ENCODE results near the gene SP7. TPM values are rescaled to one million over a fixed set of nuclear protein-coding genes. Genes with fewer than 3 reads are reported as not detected.

The SP7 gene
- total and polyA plus RNA-seq, 2 donors (not counting 3 experiments of a cell fraction or from before 2014, with no cell fraction given): not detected

DNA sequence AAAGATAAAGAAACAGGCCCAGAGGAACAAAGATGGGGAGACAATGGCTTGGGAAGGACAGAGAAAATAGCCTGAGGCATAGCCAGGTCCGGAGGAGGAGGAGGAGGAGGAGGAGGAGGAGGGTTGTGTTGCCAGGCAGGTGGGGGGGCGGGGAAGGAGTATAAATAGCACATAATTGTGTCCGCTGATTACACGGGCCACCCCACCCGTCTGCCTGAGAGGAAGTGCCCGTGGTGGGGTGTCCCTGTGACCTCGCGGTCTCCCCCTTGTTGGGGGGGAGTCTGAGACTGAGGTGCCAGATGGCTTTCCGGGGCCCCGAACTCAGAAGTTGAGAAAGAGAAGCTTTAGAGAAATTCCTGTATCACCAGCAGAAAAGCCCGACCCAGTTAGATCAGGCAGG lies 1.9 kb upstream of the SP7 start:
- CTCF ChIA-PET: interaction anchor here (1.2 to 3.3 kb wide), 2 partner anchors 14 kb away, joined by 5 to 15 read pairs; no protein-coding TSS in a partner anchor

More for the DNA sequence above, 1.9 kb upstream of the SP7 start:
- Histone ChIP-seq H3K4me2 (ENCODE audit: insufficient read depth, low read length) (no peak overlapping the region), H3K36me3 (ENCODE audit: control insufficient read depth in 2 of 2, extremely low read depth in 1 of 2, insufficient read depth in 2 of 2, low read length in 2 of 2) (no peaks in the 10 kb centered on the region), H3K9me3 (replicated peaks; ENCODE audit: control insufficient read depth, insufficient read depth, low read length) (no peaks in the 10 kb centered on the region), H3K27ac (ENCODE audit: insufficient read depth, low read depth, low read length) (no peak overlapping the region), H3K27me3 (ENCODE audit: control insufficient read depth in 2 of 2, insufficient read depth in 2 of 2, low read length in 2 of 2) (peaks cover 21 to 23% of the 10 kb centered on the region in 2 experiments), H3K9me1 (replicated peaks; ENCODE audit: control insufficient read depth, extremely low read depth, insufficient read depth, low read length) (no peaks in the 10 kb centered on the region), H3K9ac (replicated peaks; ENCODE audit: extremely low read depth, insufficient read depth, low read length) (no peak overlapping the region), H3K79me2 (ENCODE audit: control insufficient read depth, insufficient read depth, low read length) (no peaks in the 10 kb centered on the region), H4K20me1 (replicated peaks; ENCODE audit: control insufficient read depth, extremely low read depth, insufficient read depth, low read length) (no peaks in the 10 kb centered on the region), H3K4me1 (ENCODE audit: control insufficient read depth, extremely low read depth, insufficient read depth, low read length) (no peaks in the 10 kb centered on the region), H3K4me3 (replicated peaks in 1 of 3; ENCODE audit: insufficient read depth in 1 of 3, low read depth in 1 of 3, low read length in 3 of 3) (no peak overlapping the region), H2AFZ (ENCODE audit: low read depth, low read length) (no peak overlapping the region)
- FAIRE-seq (no peak), DNase-seq (ENCODE audit: low read depth, low spot score) (no peak)
- no peak for TF ChIP-seq CTCF (IDR thresholded peaks at IDR 0.05; ENCODE audit: extremely low read depth in 1 of 2, insufficient read depth in 1 of 2, low read depth in 1 of 2, low read length in 2 of 2)
- no peak for TF ChIP-seq FOS (IDR thresholded peaks at IDR 0.05; ENCODE audit: borderline replicate concordance, insufficient read depth, low read length)
- TF ChIP-seq MYC (IDR thresholded peaks at IDR 0.05; ENCODE audit: low read depth, low read length): no peak
- TF ChIP-seq, protein P1, sequence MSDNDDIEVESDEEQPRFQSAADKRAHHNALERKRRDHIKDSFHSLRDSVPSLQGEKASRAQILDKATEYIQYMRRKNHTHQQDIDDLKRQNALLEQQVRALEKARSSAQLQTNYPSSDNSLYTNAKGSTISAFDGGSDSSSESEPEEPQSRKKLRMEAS (IDR thresholded peaks at IDR 0.05; ENCODE audit: insufficient read depth, insufficient read length): no peak
- no peak for TF ChIP-seq POLR2AphosphoS5 (IDR thresholded peaks at IDR 0.05; ENCODE audit: insufficient read depth, low read depth, low read length)
- no peak for TF ChIP-seq GATA2 (IDR thresholded peaks at IDR 0.05; ENCODE audit: insufficient read depth, insufficient read length, low read depth, low read length)
- no peak for TF ChIP-seq EZH2 (IDR thresholded peaks at IDR 0.05; ENCODE audit: borderline replicate concordance, low read depth, low read length, severe bottlenecking)
- no peak for TF ChIP-seq POLR2A (IDR thresholded peaks at IDR 0.05; ENCODE audit: low read depth, low read length)
- no peak for TF ChIP-seq JUN (IDR thresholded peaks at IDR 0.05; ENCODE audit: borderline replicate concordance, insufficient read depth, insufficient read length, low read depth)
- POLR2A ChIA-PET: no interaction called here
- intact Hi-C loops (cut with micrococcal nuclease): no loop called here
- dilution Hi-C loops (cut with MboI; ENCODE audit: extremely low pct_ligation_motif_present, low sequenced_read_pairs): no loop called here
- BruUV-seq (replicated peaks): no TSS peak

All from endothelial cell of umbilical vein (primary cell).